Measurements from ENCODE around the gene KRTAP26-1.

The KRTAP26-1 gene

DNA sequence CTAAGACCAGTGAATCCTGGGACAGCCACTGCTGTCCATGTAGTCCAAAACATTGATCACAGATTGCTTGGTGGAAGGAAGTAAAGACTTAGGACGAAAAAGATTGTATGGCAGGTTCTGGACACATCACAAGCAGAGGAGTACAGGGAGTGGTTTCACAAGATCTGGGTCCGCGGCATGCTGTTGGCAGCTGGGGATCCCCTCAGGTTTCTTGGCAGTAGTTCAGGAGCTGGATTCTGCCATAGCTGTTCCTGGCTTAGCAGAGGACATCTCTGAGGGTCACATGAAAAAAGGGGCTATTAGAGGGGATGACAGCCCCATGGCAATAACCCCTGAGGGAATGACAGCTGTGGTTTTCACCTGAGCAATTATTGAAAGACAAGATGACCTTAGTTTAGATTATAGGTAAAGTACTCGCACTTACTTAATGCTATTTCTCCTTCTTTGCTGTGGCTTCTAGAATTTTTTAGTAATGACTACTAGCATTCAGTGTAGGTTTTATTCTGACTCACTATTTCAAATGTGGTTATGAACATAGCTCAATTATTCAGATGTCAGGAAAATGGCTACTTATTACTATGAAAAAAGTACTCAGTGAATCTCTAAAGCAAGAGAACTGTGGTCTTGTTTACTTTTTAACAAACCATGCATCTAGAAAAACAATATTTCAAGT is 9.2 kb upstream of the KRTAP26-1 start:
- H3K9me3 Mint-ChIP-seq = no peaks in the 10 kb centered on the region
- no peaks in the 10 kb centered on the region for H3K27me3 Mint-ChIP-seq (ENCODE audit: low read depth)
- no peaks in the 10 kb centered on the region for H3K36me3 Mint-ChIP-seq (ENCODE audit: low read depth)
- no peaks in the 10 kb centered on the region for H3K4me1 Mint-ChIP-seq (ENCODE audit: low read depth)
- H3K4me3 Mint-ChIP-seq = no peak overlapping the region
- no peak overlapping the region for H3K27ac Mint-ChIP-seq

DNA sequence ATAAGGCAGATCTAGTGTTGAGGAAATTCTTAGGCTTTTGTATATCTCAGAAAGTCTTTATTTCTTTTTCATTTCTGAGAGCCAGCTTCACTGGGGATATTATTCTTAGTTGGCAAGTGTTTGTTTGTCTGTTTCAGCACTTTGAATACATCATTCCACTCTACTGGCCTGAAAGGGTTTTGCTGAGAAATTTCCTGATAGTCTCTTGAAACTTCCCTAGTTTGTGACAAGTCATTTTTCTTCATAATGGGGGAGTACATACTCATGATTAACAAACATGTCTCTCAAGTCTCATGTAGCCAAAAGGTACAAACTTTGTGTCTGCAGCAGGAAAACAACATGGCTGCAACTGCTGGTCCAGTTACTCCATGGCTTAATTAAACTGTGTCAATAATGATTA is 6.3 kb upstream of the KRTAP26-1 start:
- no peaks in the 10 kb centered on the region for H3K27me3 Mint-ChIP-seq (ENCODE audit: low read depth)
- no peaks in the 10 kb centered on the region for H3K36me3 Mint-ChIP-seq (ENCODE audit: low read depth)
- no peak overlapping the region for H3K4me3 Mint-ChIP-seq
- H3K27ac Mint-ChIP-seq = no peak overlapping the region
- H3K9me3 Mint-ChIP-seq = no peaks in the 10 kb centered on the region
- H3K4me1 Mint-ChIP-seq (ENCODE audit: low read depth) = no peaks in the 10 kb centered on the region

DNA sequence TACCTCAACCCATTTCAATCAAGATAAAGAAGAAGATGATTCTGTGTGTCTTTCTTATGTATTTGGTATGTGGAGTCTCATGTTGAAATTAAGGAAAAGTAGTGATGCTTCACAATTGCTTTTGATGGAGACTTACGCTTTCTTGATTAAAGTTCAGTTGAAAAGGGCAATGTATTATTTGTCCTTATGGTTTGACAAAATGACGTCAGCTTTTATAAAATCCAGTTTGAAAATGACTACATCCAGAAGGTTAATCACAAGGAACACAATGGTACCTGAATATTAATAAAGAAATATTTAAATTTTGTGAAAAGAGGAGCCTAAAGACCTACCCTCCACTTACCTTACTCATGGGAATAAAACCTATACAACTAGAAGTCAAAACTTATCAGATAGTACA is 4.4 kb downstream of the KRTAP26-1 start:
- Mint-ChIP-seq H3K9me3 (no peaks in the 10 kb centered on the region), H3K36me3 (ENCODE audit: low read depth) (no peaks in the 10 kb centered on the region)

DNA sequence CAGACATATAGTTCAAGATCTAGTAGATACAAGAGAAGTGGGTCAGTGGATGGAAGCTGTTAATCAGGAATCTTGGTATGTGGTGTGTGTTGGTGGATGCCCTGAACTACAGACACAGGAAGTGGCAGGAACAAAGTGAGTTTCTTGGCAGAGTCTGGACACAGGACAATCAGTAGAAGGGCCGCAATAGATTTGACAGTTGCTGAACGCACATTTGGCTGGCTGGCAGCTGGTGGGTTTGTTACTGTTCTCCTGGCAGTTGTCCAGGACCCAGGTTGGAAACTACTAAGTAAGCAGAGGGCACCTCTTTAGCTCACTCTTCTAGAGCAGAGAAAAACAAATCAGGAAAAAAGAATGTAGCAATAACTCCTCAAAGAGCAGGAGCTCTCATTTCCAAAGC is 13.2 kb downstream of the KRTAP26-1 start:
- no peak overlapping the region for H3K27ac Mint-ChIP-seq
- H3K9me3 Mint-ChIP-seq = no peaks in the 10 kb centered on the region
- H3K4me1 Mint-ChIP-seq (ENCODE audit: low read depth) = no peaks in the 10 kb centered on the region
- no peaks in the 10 kb centered on the region for H3K36me3 Mint-ChIP-seq (ENCODE audit: low read depth)
- no peak overlapping the region for H3K4me3 Mint-ChIP-seq
- no peaks in the 10 kb centered on the region for H3K27me3 Mint-ChIP-seq (ENCODE audit: low read depth)

More for the DNA sequence above, 4.4 kb downstream of the KRTAP26-1 start:
- Mint-ChIP-seq H3K27ac (no peak overlapping the region), H3K27me3 (ENCODE audit: low read depth) (no peaks in the 10 kb centered on the region), H3K4me3 (no peak overlapping the region), H3K4me1 (ENCODE audit: low read depth) (no peaks in the 10 kb centered on the region)

DNA sequence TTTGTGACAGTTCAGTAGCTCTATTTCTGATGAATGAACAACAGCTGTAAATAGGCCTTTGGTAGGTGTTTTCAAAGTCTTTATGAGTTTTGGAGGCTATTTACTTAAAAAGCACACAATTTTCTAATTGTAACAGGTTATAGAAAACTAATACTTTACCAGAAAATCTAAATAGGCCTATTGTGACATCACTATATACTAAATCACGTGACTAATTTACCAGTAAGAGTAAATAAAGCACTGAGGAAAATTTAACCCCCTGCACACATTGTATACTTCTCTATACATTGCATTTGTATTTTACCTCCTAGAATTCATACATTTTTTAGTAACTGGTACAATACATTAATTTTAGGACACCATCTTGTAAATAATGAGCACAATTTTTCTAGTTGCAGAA is 15.0 kb downstream of the KRTAP26-1 start:
- Mint-ChIP-seq H3K36me3 (ENCODE audit: low read depth) (no peaks in the 10 kb centered on the region), H3K27ac (no peak overlapping the region), H3K4me3 (no peak overlapping the region)

DNA sequence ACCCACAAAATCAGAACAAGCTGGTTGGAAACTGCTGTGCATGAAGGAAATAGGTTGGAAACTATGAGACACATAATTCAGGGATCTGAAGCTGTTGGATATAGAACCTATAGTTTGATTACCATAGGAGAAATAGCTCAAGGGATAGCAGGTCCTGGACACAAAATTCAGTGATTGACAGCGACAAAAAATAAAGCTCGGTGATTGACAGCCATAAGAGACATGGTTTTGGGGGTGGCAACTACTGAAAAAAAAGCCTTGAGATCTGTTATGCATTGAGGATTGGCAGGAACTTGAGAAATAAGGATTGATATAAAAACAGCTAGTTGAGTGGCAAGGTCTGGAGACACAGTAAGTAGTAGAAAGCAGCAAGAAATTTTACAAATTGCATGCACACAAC is 30.9 kb downstream of the KRTAP26-1 start, which contains the start of gene KRTAP25-1:
KRTAP25-1 (minus strand) TSS at position 300 of the 400 bp plus-strand sequence; CDS start at position 276, 24 bp downstream.
- no peaks in the 10 kb centered on the region for H3K9me3 Mint-ChIP-seq
- no peaks in the 10 kb centered on the region for H3K36me3 Mint-ChIP-seq (ENCODE audit: low read depth)
- H3K4me3 Mint-ChIP-seq = no peak within 1 kb of the TSS
- H3K27ac Mint-ChIP-seq = no peak within 1 kb of the TSS
- no peaks in the 10 kb centered on the region for H3K4me1 Mint-ChIP-seq (ENCODE audit: low read depth)
- no peaks in the 10 kb centered on the region for H3K27me3 Mint-ChIP-seq (ENCODE audit: low read depth)

More for the DNA sequence above, 15.0 kb downstream of the KRTAP26-1 start:
- no peaks in the 10 kb centered on the region for H3K27me3 Mint-ChIP-seq (ENCODE audit: low read depth)
- H3K9me3 Mint-ChIP-seq = peaks cover 10% of the 10 kb centered on the region
- H3K4me1 Mint-ChIP-seq (ENCODE audit: low read depth) = no peaks in the 10 kb centered on the region

DNA sequence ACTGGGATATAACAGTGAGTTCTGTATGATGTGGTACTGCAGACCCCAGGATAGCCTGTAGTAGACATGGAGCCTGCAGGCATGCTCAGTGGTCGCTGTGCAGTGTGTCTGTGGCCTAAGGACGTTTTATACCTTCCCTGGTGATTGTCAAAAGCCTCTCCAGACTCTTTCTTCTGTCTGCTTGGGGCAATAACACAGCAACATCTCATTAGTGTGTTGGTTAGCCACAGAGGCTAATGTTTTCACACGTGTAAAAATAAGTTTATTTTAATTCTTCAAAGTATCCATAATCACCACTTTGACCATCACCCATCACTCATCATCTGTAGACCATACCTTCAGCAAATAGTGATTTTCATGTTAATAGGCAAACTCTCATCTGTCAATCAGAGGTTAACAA is 37.3 kb downstream of the KRTAP26-1 start, which contains the start of gene KRTAP24-1:
KRTAP24-1 (minus strand) TSS at position 101 of the 400 bp plus-strand sequence; CDS start at position 83, 18 bp downstream.
- Mint-ChIP-seq H3K27me3 (ENCODE audit: low read depth) (no peaks in the 10 kb centered on the region), H3K36me3 (ENCODE audit: low read depth) (no peaks in the 10 kb centered on the region), H3K4me1 (ENCODE audit: low read depth) (no peaks in the 10 kb centered on the region), H3K27ac (no peak within 1 kb of the TSS), H3K9me3 (no peaks in the 10 kb centered on the region), H3K4me3 (no peak within 1 kb of the TSS)

DNA sequence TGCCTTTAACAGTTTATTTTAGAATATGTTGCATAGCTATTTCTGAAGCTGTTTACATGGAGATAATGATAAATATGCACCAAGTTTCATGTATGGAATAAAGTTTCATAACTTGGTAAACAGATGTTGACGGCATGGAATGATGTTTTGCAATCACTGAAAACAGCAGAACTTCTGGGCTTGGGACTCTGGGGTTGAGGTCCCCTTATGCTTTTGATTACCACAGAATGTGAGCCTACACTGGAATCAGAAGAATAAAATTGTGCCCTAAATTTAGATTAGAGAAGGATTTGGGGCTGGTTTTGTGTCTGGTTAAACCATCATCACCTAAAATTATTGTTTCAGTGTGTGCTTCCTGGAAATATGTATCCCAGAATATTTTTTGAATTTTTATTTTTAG is 48.5 kb downstream of the KRTAP26-1 start:
- Mint-ChIP-seq H3K36me3 (ENCODE audit: low read depth) (no peaks in the 10 kb centered on the region), H3K27me3 (ENCODE audit: low read depth) (no peaks in the 10 kb centered on the region), H3K4me1 (ENCODE audit: low read depth) (no peaks in the 10 kb centered on the region), H3K9me3 (no peaks in the 10 kb centered on the region), H3K27ac (no peak overlapping the region), H3K4me3 (no peak overlapping the region)

DNA sequence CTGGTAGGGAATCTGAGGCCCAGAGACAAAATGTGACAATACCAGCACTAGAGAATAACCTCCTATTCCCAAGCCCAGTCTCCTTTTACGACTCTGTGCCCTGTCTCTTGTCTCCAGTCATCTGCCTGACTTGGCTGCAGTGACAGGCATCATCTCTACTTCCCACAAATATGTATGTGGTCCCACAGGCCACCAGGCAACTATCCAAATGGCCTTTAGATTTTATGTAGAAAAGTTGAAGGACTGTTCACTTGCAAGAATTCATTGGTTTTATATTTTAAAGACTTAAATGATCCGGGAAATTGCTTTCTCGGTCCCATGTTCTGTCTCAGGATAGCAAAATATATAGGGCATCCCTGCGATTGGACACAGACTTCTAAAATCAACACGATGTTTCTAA is 49.0 kb downstream of the KRTAP26-1 start:
- Mint-ChIP-seq H3K4me1 (ENCODE audit: low read depth) (no peaks in the 10 kb centered on the region), H3K9me3 (no peaks in the 10 kb centered on the region), H3K27ac (no peak overlapping the region), H3K4me3 (no peak overlapping the region), H3K27me3 (ENCODE audit: low read depth) (no peaks in the 10 kb centered on the region), H3K36me3 (ENCODE audit: low read depth) (no peaks in the 10 kb centered on the region)

DNA sequence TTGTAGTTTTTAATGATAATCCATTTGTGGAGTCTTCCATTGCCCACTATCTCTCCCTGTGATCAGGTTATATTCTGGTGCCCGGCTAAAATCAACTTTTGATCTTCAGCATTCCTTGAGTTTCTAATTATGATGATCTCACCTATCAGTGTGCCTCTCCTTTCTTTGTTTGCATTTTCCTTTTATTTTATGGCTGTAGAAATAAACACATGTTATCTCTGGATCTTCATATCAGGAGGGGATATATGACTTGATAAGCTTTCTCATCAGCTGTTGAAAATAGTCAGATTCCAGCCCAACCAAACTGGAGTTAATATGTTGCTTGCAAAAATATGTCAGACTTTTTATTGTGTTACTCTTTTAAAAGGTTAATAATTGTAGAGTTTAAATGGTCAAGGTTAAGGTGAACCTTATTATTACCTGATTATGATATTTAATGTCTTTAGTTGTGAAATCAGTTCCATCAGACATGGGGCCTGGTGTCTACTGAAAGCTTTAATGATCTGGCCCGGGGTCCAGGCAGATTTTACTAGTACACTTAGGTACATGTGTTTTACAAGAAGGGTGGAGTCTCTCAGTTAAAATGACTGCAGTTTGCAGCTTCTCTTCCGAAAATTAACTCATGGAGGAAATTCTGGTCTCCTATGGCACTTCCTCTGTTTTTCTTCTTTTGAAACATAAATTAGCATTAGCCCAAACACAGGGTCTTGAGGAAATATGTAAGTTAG is 50.1 kb downstream of the KRTAP26-1 start:
- H3K27ac Mint-ChIP-seq = no peak overlapping the region
- no peaks in the 10 kb centered on the region for H3K9me3 Mint-ChIP-seq
- H3K36me3 Mint-ChIP-seq (ENCODE audit: low read depth) = no peaks in the 10 kb centered on the region
- no peaks in the 10 kb centered on the region for H3K4me1 Mint-ChIP-seq (ENCODE audit: low read depth)
- no peaks in the 10 kb centered on the region for H3K27me3 Mint-ChIP-seq (ENCODE audit: low read depth)
- no peak overlapping the region for H3K4me3 Mint-ChIP-seq
